Fibroblast of skin of back (primary cell): ENCODE data around the gene CACNA2D2. TPM values are rescaled to one million over a fixed set of nuclear protein-coding genes. Genes with fewer than 3 reads are reported as not detected.

Experiments used
- DNase-seq: peaks from one replicate; pipeline ENCODE4 v3.0.0-alpha.2; 2013
- polyA plus RNA-seq, 2 experiments: library from polyadenylated mRNA; unstranded; fragments of 120-200 nt; gene quantifications; one replicate each; pipeline ENCODE4 v1.2.1, GENCODE V29; 2013; ENCODE audit not compliant: insufficient read length in 2 of 2

The CACNA2D2 gene
- 0.10 TPM for polyA plus RNA-seq (2013, experiment 1 of 2; ENCODE audit: insufficient read length)
- polyA plus RNA-seq (2013, experiment 2 of 2; ENCODE audit: insufficient read length), result 0.26 TPM

- peak; percentile 3 for DNase-seq
Observed at GRCh38 chr3:50503504-50504342, at the start of gene CACNA2D2. TSS of gene CACNA2D2 (minus strand) at chr3:50503634. CDS start at chr3:50503423, 211 bp downstream.

GRCh38 chr3:50552598-50552997 lies 49.2 kb upstream of the CACNA2D2 start:
- DNase-seq, result no peak

- DNase-seq, result no peak
Observed at GRCh38 chr3:50551681-50552435, 48.4 kb upstream of the CACNA2D2 start.

DNA sequence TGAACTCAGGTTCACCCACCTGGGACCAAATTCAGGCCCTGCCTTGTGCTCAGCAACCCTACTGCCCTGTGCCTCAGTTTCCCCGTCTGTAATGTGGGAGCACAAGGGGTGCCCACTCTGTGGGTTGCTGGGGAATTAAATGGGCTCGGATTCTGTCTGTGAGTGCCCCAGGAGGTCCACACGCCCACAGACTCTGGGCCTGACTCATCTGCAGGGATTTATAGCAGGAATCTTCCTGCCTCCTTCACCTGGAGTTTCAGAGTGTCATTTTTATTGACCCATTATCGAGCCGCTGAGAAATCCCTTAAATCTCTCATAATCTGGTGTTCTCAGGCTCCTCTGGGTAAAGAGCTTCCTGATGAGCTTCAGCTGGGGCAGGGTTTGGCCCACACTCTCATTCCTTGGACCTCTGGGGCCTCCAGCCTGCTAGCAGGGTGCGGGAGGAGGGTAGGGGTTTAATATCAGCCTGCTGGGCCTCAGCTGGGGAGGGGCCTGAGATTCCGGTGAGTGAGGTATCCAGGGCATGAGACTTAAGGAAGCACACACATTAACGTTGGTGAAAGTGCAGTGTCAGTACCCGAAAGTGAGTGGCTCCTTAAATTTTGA lies 47.7 kb upstream of the CACNA2D2 start:
- no peak for DNase-seq

GRCh38 chr3:50550079-50550736 lies 46.8 kb upstream of the CACNA2D2 start:
- DNase-seq, result peak; percentile 21

- DNase-seq, result no peak
Observed at GRCh38 chr3:50549226-50549625, 45.8 kb upstream of the CACNA2D2 start.

DNA sequence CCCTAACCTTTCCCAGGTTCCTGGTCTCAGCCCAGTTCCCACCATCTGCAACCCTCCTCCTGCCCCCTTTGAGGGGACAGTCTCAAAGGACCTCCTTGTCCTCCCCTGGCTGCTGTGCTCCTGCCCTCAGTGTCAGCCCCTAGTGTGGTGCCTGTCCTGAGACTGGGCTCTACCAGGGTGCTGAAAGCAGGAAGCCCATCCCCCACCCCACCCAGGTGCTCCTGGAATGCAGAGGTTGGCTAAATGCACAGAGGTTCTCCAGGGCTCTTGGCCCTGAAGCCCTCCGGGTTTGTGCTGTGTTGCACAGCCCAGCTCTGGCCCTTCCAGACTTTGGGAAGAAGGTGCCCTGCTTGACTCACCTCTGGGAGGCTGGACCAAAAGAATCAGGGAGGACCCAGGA lies 42.3 kb upstream of the CACNA2D2 start:
- no peak for DNase-seq

DNA sequence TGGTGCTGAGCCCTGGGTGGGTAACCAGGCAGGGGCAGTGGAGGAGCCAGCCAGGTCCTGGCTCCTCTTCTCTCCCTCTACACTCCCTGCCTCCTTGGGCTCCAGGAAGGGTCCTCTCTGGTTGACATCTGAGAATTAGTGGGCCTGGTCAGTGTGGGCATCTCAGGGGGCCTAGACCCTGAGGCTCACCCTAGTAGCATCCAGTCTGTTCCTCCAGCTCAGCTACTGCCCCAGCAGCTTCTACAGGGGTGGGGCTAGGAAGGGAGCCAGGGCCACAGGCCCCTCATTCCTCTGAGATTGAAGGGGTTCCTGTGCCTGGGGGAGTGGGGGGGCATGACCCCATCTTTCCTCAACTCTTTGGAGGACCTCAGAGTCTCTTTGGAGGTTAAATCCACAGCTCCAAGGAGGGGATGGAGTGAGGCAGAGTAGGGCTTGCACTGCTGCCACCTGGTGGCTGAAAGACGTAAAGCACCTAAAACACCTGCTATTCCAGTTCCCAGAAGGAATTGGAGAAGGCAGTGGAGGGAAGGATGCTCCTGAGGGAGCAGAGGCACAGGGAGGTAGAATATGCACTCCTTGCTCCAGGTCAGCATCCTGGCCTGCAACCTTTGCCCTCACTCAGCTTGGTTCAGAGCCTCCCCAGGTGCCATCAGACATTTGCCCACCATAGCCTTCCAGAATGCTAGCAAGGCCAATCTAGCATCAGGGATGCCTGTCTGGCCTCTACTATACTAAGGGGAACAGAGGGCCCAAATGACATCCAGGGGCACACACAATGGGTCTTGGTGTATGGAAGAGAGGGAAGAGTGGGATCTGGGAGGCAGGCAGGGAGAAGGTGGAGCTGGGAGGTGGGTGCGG lies 39.0 kb upstream of the CACNA2D2 start:
- peak; percentile 45 for DNase-seq

GRCh38 chr3:50539356-50540286 lies 36.2 kb upstream of the CACNA2D2 start:
- DNase-seq, result no peak

GRCh38 chr3:50537421-50538129 lies 34.1 kb upstream of the CACNA2D2 start:
- DNase-seq, result no peak

GRCh38 chr3:50536471-50537180 lies 33.2 kb upstream of the CACNA2D2 start:
- DNase-seq, result no peak

- DNase-seq, result no peak
Observed at GRCh38 chr3:50534681-50535330, 31.4 kb upstream of the CACNA2D2 start.

- no peak for DNase-seq
Observed at GRCh38 chr3:50533807-50534461, 30.5 kb upstream of the CACNA2D2 start.

- no peak for DNase-seq
Observed at GRCh38 chr3:50533316-50533715, 29.9 kb upstream of the CACNA2D2 start.

DNA sequence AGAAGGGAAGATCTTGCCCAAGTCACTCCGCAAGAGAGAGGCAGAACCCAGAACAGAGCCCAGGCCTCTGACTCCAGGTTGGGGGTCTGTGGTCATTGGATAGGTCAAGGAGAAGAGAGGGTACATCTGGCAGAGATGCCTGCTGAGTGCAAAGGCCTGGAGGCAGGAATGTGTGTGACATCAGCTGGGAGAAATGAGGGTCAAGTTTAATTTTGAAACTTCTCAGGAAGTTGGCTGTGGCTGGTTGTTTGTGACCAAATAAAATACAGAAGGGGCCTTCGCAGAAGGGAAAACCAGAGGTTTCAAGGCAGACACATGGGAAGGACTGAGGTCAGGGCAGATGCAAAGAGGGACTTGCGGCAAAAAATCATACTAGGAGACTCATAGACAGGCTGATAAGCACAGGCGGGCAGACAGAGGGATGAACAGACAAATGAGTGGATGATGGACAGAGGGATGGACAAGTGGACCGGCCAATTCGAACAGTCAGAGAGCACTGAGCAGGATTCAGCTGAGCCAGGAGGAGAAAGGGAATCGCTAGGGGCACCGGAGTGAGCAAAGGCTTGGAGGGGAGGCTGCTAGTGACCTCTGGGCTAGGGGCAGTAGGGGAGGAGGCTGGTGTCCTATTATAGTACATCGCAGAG lies 28.8 kb upstream of the CACNA2D2 start:
- DNase-seq, result no peak

DNA sequence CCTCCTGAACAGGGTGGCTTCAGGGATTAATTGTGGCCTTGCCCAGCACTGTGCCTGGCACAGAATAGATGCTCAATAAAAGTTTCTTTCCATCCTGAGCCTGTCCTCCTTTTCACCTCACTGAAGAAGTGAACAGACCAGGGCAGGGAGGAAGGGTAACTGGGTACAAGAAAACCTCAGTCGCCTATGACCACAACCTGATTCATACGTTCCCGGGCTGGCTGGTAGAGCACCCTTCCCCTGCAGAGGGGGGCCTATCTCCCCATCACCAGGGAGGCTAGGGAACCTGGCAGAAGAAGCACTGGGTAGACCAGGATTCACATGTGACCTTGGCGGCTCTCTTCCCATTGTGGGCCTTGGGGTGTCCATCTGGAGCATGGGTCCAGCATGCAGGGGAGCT lies 27.8 kb upstream of the CACNA2D2 start:
- no peak for DNase-seq
